Karpas-422 (cell line): ENCODE measurements around the gene KCNK7. TPM values are rescaled to one million over a fixed set of nuclear protein-coding genes. Genes with fewer than 3 reads are reported as not detected.

Experiments used
- DNase-seq: peaks from one replicate; pipeline ENCODE4 v3.0.0-alpha.2; 2015
- H2AFZ ChIP-seq: fragments of 200-600 bp; sonication (generic); 2 replicates; pipeline ENCODE4 v1.6.1; 2014; ENCODE audit warnings: antibody characterized with exemption, low read length, mixed read lengths
- H3K27ac ChIP-seq: fragments of 200-600 bp; sonication (generic); 2 replicates; pipeline ENCODE4 v1.5.1; 2014; ENCODE audit warnings: mild to moderate bottlenecking, low read length, moderate library complexity
- H3K27me3 ChIP-seq: fragments of 200-600 bp; sonication (generic); 2 replicates; pipeline ENCODE4 v1.6.1; 2014; ENCODE audit warnings: low read length, mixed read lengths
- H3K36me3 ChIP-seq: fragments of 200-600 bp; sonication (generic); 2 replicates; pipeline ENCODE4 v1.6.1; 2014; ENCODE audit warnings: low read length, mixed read lengths; ENCODE audit not compliant: insufficient read depth
- H3K4me1 ChIP-seq: fragments of 200-600 bp; sonication (generic); 2 replicates; pipeline ENCODE4 v1.6.1; 2014; ENCODE audit warnings: mild to moderate bottlenecking, low read length, mixed read lengths
- H3K4me2 ChIP-seq: fragments of 200-600 bp; sonication (generic); 2 replicates; pipeline ENCODE4 v1.6.1; 2014; ENCODE audit warnings: low read length, low read depth, mild to moderate bottlenecking; ENCODE audit not compliant: poor library complexity, severe bottlenecking
- H3K4me3 ChIP-seq: fragments of 200-600 bp; sonication (generic); 2 replicates; pipeline ENCODE4 v1.5.1; 2014; ENCODE audit warnings: mild to moderate bottlenecking, antibody characterized with exemption, low read length, mixed read lengths
- H3K79me2 ChIP-seq: fragments of 200-600 bp; sonication (generic); 2 replicates; pipeline ENCODE4 v1.6.1; 2014; ENCODE audit warnings: mild to moderate bottlenecking, low read length, mixed read lengths
- H3K9ac ChIP-seq: fragments of 200-600 bp; sonication (generic); 2 replicates; pipeline ENCODE4 v1.6.0; 2014; ENCODE audit warnings: low read length
- H3K9me2 ChIP-seq: fragments of 200-600 bp; sonication (generic), shearing (Covaris generic); replicated peaks from 2 replicates; pipeline ENCODE4 v1.6.0; 2014; ENCODE audit warnings: mild to moderate bottlenecking, low read length, moderate library complexity; ENCODE audit not compliant: insufficient read depth
- H3K9me3 ChIP-seq: fragments of 300-700, 200-600 bp; sonication (generic); 2 replicates; pipeline ENCODE4 v1.6.1; 2014; ENCODE audit warnings: low read length, mixed read lengths
- H4K20me1 ChIP-seq: fragments of 200-600 bp; sonication (generic); 2 replicates; pipeline ENCODE4 v1.6.1; 2014; ENCODE audit warnings: mild to moderate bottlenecking, antibody characterized with exemption, low read length, low read depth; ENCODE audit not compliant: insufficient read depth
- total RNA-seq: library from RNA; depleted of rRNA; stranded (reverse); fragments of >200 nt; shearing (Covaris generic); gene quantifications from 2 replicates; pipeline ENCODE4 v1.2.3, GENCODE V29; 2014; ENCODE audit warnings: low replicate concordance

The KCNK7 gene
- total RNA-seq, 1 experiment from 2014 or later, result 0.48 TPM

DNA sequence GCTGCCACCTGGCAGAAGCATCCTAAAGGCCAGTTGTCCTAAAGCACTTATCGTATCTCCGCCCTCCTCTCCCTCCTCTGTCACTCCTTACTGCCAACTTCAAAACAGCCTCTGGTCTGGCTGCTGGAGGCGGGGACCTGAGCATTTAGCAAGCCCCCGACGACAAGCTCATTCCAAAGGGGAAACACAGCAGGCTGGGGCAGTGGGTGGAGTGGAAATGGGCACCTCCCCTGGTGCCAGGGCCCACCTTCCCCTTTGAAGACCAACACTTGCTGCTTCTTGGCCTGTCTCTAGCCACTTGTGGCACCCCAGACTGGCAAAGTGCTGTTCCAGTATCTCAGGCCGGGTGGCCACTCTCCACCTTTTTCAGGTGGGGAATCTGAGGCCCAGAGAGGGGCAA lies 14.8 kb upstream of the KCNK7 start:
- Histone ChIP-seq H3K27me3 (no peaks in the 10 kb centered on the region), H3K9me3 (no peaks in the 10 kb centered on the region), H3K79me2 (peaks cover 33% of the 10 kb centered on the region), H3K4me1 (peaks cover 24% of the 10 kb centered on the region), H2AFZ (no peak overlapping the region), H3K4me2 (no peak overlapping the region), H3K9ac (peak overlapping the region; percentile 16; the same call in 1 of the 2 replicates), H3K36me3 (peaks cover 13% of the 10 kb centered on the region), H4K20me1 (no peaks in the 10 kb centered on the region), H3K27ac (no peak overlapping the region), H3K9me2 (no peaks in the 10 kb centered on the region), H3K4me3 (no peak overlapping the region)
- no peak for DNase-seq

DNA sequence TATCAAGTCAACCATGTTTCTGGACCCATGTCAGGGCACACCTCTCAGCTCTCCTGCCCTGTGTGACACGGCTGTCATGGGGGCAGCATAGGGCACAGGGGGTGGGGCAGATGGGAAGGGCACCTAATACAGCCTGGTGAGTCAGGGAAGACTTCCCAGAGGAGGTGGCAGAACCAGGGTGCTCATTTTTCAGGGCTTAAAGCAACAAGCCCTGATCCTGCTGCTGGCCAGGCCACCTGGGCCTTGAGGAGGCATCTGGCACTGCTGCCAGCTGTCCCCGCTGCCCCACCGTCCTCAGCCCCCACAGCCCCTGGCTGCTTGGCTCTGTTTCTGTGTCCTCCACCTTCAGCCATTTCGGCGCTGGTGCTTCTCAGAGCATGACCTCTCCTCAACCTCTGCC lies 14.1 kb upstream of the KCNK7 start:
- Histone ChIP-seq H4K20me1 (no peaks in the 10 kb centered on the region), H3K79me2 (peaks cover 33% of the 10 kb centered on the region), H3K9me2 (no peaks in the 10 kb centered on the region), H3K9me3 (no peaks in the 10 kb centered on the region), H3K4me2 (no peak overlapping the region), H2AFZ (no peak overlapping the region), H3K9ac (no peak overlapping the region), H3K27me3 (no peaks in the 10 kb centered on the region), H3K27ac (no peak overlapping the region), H3K36me3 (peaks cover 15% of the 10 kb centered on the region), H3K4me3 (no peak overlapping the region), H3K4me1 (peaks cover 24% of the 10 kb centered on the region)
- DNase-seq, result no peak

DNA sequence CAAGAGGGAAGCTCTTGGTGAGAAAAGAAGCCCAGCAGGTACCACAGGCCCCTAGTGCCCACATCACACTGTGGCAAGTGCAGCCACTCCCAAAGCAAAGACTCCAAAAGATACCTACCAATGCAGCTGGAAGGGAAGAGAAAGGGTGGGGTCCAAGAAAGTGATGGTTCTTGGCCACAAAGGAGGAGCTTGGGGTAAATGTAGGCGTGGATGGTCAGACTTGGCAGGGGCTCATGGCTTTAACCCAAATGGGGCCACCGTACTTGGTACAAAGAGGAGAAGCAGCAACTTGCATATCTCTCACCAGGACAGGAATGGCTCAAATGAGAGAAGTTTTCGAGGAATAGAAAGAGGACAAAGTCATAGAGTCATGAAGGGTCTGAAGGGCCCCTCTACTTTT lies 13.6 kb upstream of the KCNK7 start:
- H3K27ac ChIP-seq, result no peak overlapping the region

DNA sequence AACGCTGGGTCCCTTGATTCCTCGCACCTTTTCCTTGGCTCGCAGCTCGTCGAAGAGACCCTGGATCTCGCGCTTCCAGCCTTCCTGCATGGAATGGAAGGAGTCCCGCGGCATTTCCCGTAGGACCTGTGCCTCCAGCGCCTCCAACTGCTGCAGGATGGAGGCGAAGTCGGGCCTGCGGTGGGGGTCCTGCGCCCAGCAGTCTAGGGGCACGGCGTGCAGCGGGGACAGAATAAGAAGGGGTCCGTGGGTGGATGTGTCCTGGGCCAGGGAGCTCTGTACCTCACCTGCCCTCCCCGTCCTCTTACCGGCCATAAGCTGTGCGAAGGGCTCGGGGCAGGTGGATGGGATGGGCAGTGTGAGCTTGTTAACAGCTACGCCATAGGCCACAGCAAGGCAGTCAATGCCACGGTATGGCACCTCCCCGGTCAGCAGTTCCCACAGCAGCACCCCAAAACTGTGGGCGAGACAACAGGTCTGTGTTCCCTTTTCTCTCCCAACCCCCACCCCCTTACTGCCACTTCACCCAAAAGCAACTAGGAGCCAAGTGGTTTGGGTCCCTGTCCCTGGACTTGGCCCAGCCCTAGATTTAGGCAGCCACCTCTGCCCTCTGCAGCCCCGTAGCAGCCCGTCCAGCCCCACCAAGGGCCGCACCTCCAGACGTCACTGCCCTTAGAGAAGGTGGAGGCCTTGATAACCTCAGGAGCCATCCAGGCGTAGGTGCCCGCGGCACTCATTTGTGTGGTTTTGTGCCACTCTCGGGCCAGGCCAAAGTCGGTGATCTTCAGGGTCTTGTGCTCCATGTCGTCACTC lies 12.2 kb upstream of the KCNK7 start:
- Histone ChIP-seq H3K9ac (no peak overlapping the region), H2AFZ (no peak overlapping the region), H3K4me1 (peaks cover 18% of the 10 kb centered on the region), H3K4me3 (no peak overlapping the region), H3K79me2 (peaks cover 15% of the 10 kb centered on the region), H3K9me2 (no peaks in the 10 kb centered on the region), H3K4me2 (no peak overlapping the region), H3K9me3 (no peaks in the 10 kb centered on the region), H3K36me3 (peaks cover 15% of the 10 kb centered on the region), H3K27ac (no peak overlapping the region), H4K20me1 (no peaks in the 10 kb centered on the region), H3K27me3 (no peaks in the 10 kb centered on the region)
- DNase-seq, result no peak

More for the DNA sequence above, 13.6 kb upstream of the KCNK7 start:
- H2AFZ ChIP-seq, result no peak overlapping the region
- H3K36me3 ChIP-seq, result peaks cover 15% of the 10 kb centered on the region
- no peaks in the 10 kb centered on the region for H3K27me3 ChIP-seq
- H4K20me1 ChIP-seq, result no peaks in the 10 kb centered on the region
- no peaks in the 10 kb centered on the region for H3K9me2 ChIP-seq
- no peak for DNase-seq
- H3K4me2 ChIP-seq, result no peak overlapping the region
- H3K4me1 ChIP-seq, result peaks cover 24% of the 10 kb centered on the region
- H3K9ac ChIP-seq, result no peak overlapping the region
- H3K9me3 ChIP-seq, result no peaks in the 10 kb centered on the region
- peaks cover 29% of the 10 kb centered on the region for H3K79me2 ChIP-seq
- no peak overlapping the region for H3K4me3 ChIP-seq

DNA sequence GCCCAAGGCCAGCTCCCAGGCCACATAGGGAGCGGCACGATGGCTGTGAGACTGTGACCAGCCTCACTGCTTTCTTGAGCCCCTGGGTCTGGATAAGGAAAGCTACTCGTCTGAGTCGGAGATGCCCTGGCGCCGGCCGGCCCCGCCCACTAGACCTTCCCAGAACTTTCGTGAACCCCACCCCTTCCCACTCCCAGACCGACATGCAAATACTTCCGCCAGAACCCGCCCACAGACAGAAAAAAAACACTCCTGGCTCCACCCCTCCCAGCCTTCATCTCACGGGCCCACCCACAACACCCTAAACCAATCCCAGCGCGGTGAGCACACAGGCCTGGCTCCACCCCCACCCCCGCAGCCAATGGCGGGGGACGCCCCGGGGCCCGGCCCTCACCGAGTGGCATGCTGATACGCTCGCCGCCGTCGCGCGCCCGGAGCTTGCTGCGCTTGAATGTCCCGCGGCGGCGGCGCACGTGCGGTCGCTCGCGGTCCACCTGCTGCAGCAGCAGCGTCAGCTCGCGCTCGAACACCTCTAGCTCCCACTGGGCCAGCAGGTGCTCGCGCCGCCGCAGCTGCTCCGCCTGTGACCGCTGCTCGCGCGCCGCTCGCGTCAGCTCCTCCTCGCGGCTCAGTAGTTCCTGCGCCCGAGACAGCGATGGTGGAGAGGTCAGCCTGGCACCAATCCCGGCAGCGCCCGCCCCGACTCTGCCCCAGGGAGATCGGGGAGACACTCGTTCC lies 11.4 kb upstream of the KCNK7 start:
- Histone ChIP-seq H2AFZ (no peak overlapping the region), H3K4me2 (no peak overlapping the region), H3K79me2 (peaks cover 8% of the 10 kb centered on the region), H3K9me2 (no peaks in the 10 kb centered on the region), H3K4me1 (peaks cover 10% of the 10 kb centered on the region), H3K9me3 (no peaks in the 10 kb centered on the region), H4K20me1 (no peaks in the 10 kb centered on the region), H3K27ac (no peak overlapping the region), H3K27me3 (no peaks in the 10 kb centered on the region), H3K36me3 (peaks cover 15% of the 10 kb centered on the region), H3K4me3 (no peak overlapping the region), H3K9ac (no peak overlapping the region)
- peak; percentile 87 for DNase-seq

DNA sequence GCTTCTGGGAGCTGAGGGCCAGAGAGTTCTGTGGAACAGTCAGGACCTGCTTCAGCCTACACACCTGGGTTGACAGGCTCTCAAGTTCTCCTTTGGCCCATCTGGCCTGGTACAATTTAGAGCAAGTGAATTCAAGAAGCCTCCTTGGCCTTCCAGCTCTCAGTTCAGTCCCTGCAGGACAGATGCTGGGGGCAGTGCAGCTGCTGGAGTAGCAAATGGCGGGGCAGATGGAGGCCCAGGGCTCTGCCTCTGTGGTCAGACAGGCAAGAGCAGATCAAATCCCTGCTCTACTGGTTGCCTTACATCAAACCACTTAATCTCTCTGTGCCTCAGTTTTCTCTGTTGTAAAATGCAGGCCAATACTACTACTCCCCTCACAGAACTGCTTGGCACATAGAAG lies 8.7 kb upstream of the KCNK7 start:
- no peaks in the 10 kb centered on the region for H3K9me3 ChIP-seq
- peaks cover 15% of the 10 kb centered on the region for H3K36me3 ChIP-seq
- no peak for DNase-seq
- no peak overlapping the region for H3K27ac ChIP-seq
- H3K9ac ChIP-seq, result no peak overlapping the region
- no peak overlapping the region for H2AFZ ChIP-seq
- H3K9me2 ChIP-seq, result no peaks in the 10 kb centered on the region
- no peaks in the 10 kb centered on the region for H3K79me2 ChIP-seq
- H3K27me3 ChIP-seq, result no peaks in the 10 kb centered on the region
- H3K4me1 ChIP-seq, result no peaks in the 10 kb centered on the region
- H3K4me3 ChIP-seq, result no peak overlapping the region
- no peak overlapping the region for H3K4me2 ChIP-seq
- H4K20me1 ChIP-seq, result no peaks in the 10 kb centered on the region

DNA sequence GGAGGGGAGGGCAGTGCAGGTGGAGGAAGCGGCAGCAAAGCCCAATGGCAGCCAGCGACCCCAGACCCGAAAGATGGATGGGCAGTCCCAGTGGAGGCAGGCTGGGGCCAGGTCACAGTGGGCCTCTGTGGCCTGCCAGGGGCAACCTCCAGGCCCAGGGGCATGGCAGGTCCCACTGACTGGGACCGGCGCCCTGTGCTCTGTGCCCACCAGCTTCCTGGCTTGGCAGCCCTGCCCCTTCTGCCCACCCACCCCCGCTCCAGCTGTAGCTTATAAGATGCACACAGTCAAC lies 4.3 kb upstream of the KCNK7 start:
- Histone ChIP-seq H3K9me2 (no peaks in the 10 kb centered on the region), H3K9me3 (no peaks in the 10 kb centered on the region), H3K36me3 (no peaks in the 10 kb centered on the region), H3K4me1 (peaks cover 12% of the 10 kb centered on the region), H3K4me3 (no peak overlapping the region), H3K4me2 (no peak overlapping the region), H4K20me1 (no peaks in the 10 kb centered on the region), H3K9ac (no peak overlapping the region), H3K79me2 (no peaks in the 10 kb centered on the region), H3K27ac (no peak overlapping the region), H3K27me3 (no peaks in the 10 kb centered on the region), H2AFZ (no peak overlapping the region)
- no peak for DNase-seq

DNA sequence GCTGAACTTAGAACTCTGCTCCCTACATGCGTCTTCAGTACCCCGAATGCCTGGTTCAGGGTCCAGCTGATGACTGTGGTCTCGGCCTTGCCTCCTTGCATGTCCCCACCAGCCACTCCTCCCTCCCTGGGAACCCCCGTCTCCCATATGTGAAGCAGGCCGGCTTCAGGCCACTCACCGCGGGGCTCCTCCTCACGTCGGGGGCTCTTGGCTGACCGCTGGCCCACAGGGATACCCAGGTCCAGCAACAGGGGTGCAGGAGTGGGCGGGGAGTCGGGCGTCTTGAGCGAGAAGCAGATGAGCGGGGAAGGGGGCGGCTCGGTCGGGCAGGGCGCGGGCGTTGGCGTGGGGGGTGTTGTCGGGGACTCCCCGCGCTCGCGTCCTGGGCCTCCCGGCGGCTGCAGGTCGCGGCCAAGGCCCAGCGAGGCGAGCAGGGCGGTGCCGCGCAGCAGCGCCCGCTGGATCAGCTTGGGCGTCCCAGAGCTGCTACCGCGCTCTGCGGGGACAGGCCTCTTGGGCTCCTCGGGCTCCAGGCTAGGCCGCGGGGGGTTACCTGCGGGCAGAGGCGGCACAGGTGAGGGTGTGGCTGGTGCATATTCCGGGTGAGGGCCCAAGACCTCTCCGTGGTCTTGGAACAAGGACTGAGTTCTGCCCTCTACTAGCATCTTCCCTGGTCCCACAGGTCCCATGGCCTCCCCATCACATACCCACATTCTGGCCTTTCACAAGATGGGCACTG lies 3.8 kb upstream of the KCNK7 start:
- no peak overlapping the region for H3K9ac ChIP-seq
- no peak overlapping the region for H3K27ac ChIP-seq
- no peak overlapping the region for H2AFZ ChIP-seq
- no peaks in the 10 kb centered on the region for H3K9me3 ChIP-seq
- no peaks in the 10 kb centered on the region for H3K27me3 ChIP-seq
- peaks cover 12% of the 10 kb centered on the region for H3K4me1 ChIP-seq
- H3K36me3 ChIP-seq, result no peaks in the 10 kb centered on the region
- no peak overlapping the region for H3K4me3 ChIP-seq
- DNase-seq, result no peak
- no peaks in the 10 kb centered on the region for H3K79me2 ChIP-seq
- no peak overlapping the region for H3K4me2 ChIP-seq
- no peaks in the 10 kb centered on the region for H3K9me2 ChIP-seq
- H4K20me1 ChIP-seq, result no peaks in the 10 kb centered on the region
